MM.1S (cell line): ENCODE results near the gene SQOR.
A peak's percentile ranks its signal among the peaks of the same experiment; 100 is the strongest.

Source experiments
- DNase-seq: peaks from one replicate; pipeline ENCODE4 v3.0.0-alpha.2; 2015
- H2AFZ ChIP-seq: fragments of 300-600 bp; sonication (generic); 2 replicates; pipeline ENCODE4 v1.6.0; 2016; ENCODE audit warnings: antibody characterized with exemption, low read length
- H3F3A ChIP-seq: fragments of 300-600 bp; sonication (generic); 2 replicates; pipeline ENCODE4 v1.6.1; 2016; ENCODE audit warnings: mild to moderate bottlenecking, antibody characterized with exemption, low read length, moderate library complexity, mixed read lengths; ENCODE audit not compliant: insufficient read depth
- H3K27ac ChIP-seq: fragments of 300-600 bp; sonication (generic); 2 replicates; pipeline ENCODE4 v1.5.1; 2016; ENCODE audit warnings: mild to moderate bottlenecking, low read length
- H3K27me3 ChIP-seq: fragments of 300-600 bp; sonication (generic); replicated peaks from 2 replicates; pipeline ENCODE4 v1.6.0; 2016; ENCODE audit warnings: low read length; ENCODE audit not compliant: insufficient read depth
- H3K36me3 ChIP-seq: fragments of 300-600 bp; sonication (generic); replicated peaks from 2 replicates; pipeline ENCODE4 v1.6.1; 2016; ENCODE audit warnings: mild to moderate bottlenecking, low read length, mixed read lengths; ENCODE audit not compliant: insufficient read depth
- H3K4me1 ChIP-seq: fragments of 300-600 bp; sonication (generic); 2 replicates; pipeline ENCODE4 v1.6.1; 2016; ENCODE audit warnings: low read length, mixed read lengths
- H3K4me2 ChIP-seq: fragments of 300-600 bp; sonication (generic); 2 replicates; pipeline ENCODE4 v1.6.0; 2016; ENCODE audit warnings: low read depth, low read length
- H3K4me3 ChIP-seq: fragments of 300-600 bp; sonication (generic); 2 replicates; pipeline ENCODE4 v1.5.1; 2016; ENCODE audit warnings: low read length, mixed read lengths
- H3K79me2 ChIP-seq: fragments of 300-600 bp; sonication (generic); 2 replicates; pipeline ENCODE4 v1.6.1; 2016; ENCODE audit warnings: mixed run types, low read length, mixed read lengths
- H3K9ac ChIP-seq: fragments of 300-600 bp; sonication (generic); 2 replicates; pipeline ENCODE4 v1.6.1; 2016; ENCODE audit warnings: low read length, mixed read lengths
- H3K9me2 ChIP-seq: fragments of 300-600 bp; sonication (generic); replicated peaks from 2 replicates; pipeline ENCODE4 v1.6.1; 2016; ENCODE audit warnings: mild to moderate bottlenecking, low read length, mixed read lengths; ENCODE audit not compliant: insufficient read depth
- H3K9me3 ChIP-seq: fragments of 300-600 bp; sonication (generic); replicated peaks from 2 replicates; pipeline ENCODE4 v1.6.1; 2016; ENCODE audit warnings: mild to moderate bottlenecking, low read length, mixed read lengths; ENCODE audit not compliant: insufficient read depth
- H4K20me1 ChIP-seq: fragments of 300-600 bp; sonication (generic); 2 replicates; pipeline ENCODE4 v1.6.1; 2016; ENCODE audit warnings: mild to moderate bottlenecking, low read length, moderate library complexity, mixed read lengths; ENCODE audit not compliant: insufficient read depth
- EZH2 ChIP-seq: fragments of 300-600 bp; sonication (generic); optimal IDR thresholded peaks from 2 replicates; pipeline ENCODE3; 2017; ENCODE audit warnings: low read depth, mild to moderate bottlenecking, antibody characterized with exemption, low read length, mixed read lengths
- EZH2phosphoT487 ChIP-seq: fragments of 300-600 bp; sonication (generic); IDR thresholded peaks from 2 replicates; pipeline ENCODE4 v1.6.1; 2018; ENCODE audit warnings: antibody characterized with exemption, low read length
- TF ChIP-seq, protein P1 (sequence below): fragments of 300-600 bp; sonication (generic); IDR thresholded peaks from 2 replicates; pipeline ENCODE4 v1.5.1; 2016; ENCODE audit warnings: antibody characterized with exemption, low read length, mixed read lengths

The SQOR gene

DNA sequence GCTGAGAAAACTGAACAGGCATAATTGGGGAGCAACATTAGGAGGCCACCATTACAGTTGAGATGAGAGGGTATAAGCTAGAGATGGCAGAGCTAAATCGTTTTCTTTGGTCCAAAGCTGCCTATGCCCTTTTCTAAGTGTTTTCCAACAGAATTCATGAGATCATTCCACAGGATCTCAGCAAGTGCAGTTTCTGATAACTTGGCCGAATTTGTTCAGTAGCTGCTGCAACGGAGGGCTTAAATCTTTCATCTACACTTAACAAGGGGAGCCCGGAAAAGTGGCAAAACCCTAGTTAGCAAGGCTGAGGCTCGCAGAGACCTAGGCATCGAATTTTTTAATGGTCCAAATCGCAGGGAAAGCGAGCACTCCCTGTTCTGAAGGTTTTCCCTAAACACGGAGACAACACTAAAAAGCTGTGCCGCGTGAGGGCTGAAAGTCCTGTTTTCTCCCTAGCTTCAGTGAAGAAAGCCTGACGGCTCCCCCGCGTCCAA, 48.2 kb upstream of the SQOR start:
- peak overlapping the region; percentile 95 for H2AFZ ChIP-seq

DNA sequence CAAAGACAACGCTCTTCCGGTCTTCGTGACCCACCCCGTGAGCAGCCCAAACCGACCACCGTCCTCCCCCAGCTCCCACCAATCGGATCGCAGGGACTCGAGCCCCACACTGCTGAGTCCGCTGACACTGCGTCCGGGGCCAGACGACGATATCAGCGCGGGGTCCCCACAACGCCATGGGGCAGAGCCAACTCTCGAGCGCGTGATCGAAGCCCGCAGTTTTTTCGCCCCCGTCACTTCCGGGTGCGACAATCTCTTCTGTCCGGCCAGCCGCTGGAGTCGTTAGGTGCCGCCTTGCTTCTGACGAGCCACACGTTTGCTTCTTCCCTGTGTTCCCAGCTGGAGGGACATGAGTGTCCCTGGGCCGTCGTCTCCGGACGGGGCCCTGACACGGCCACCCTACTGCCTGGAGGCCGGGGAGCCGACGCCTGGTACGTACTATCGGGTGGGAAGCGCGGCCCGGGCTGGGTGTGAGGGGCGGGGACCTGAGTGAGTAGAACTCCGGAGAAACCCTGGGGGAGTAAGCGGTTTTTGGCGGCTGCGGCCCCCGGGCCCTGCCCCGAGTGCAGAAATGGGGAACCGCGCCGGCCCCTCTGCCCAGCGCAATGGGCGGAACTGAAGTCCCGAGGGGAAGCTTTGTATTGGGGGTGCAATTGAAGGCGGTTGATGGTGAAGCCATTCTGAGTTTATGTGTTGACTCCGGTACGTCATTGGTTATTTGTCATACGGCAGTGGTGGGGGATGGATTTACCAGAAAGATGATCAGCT, 47.5 kb upstream of the SQOR start, which contains the start of gene BLOC1S6:
BLOC1S6 (plus strand) TSS at position 285 of the 768 bp plus-strand sequence; CDS start at position 350, 65 bp downstream.
- Histone ChIP-seq H3K9ac (peak within 1 kb of the TSS; percentile 98), H2AFZ (peak within 1 kb of the TSS; percentile 95), H3F3A (no peaks in the 10 kb centered on the region), H3K9me2 (no peaks in the 10 kb centered on the region), H3K27ac (peak within 1 kb of the TSS; percentile 94), H3K4me1 (peaks cover 17% of the 10 kb centered on the region), H3K36me3 (no peaks in the 10 kb centered on the region), H3K9me3 (no peaks in the 10 kb centered on the region), H3K4me2 (peak within 1 kb of the TSS; percentile 92), H4K20me1 (no peaks in the 10 kb centered on the region), H3K79me2 (peaks cover 64% of the 10 kb centered on the region), H3K27me3 (no peaks in the 10 kb centered on the region), H3K4me3 (peak within 1 kb of the TSS; percentile 94)
- DNase-seq, result peak; percentile 92
- TF ChIP-seq EZH2, result no peak
- TF ChIP-seq, protein P1, sequence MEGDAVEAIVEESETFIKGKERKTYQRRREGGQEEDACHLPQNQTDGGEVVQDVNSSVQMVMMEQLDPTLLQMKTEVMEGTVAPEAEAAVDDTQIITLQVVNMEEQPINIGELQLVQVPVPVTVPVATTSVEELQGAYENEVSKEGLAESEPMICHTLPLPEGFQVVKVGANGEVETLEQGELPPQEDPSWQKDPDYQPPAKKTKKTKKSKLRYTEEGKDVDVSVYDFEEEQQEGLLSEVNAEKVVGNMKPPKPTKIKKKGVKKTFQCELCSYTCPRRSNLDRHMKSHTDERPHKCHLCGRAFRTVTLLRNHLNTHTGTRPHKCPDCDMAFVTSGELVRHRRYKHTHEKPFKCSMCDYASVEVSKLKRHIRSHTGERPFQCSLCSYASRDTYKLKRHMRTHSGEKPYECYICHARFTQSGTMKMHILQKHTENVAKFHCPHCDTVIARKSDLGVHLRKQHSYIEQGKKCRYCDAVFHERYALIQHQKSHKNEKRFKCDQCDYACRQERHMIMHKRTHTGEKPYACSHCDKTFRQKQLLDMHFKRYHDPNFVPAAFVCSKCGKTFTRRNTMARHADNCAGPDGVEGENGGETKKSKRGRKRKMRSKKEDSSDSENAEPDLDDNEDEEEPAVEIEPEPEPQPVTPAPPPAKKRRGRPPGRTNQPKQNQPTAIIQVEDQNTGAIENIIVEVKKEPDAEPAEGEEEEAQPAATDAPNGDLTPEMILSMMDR, result no peak
- TF ChIP-seq EZH2phosphoT487, result no peak

More for the DNA sequence above, 48.2 kb upstream of the SQOR start:
- H3F3A ChIP-seq, result no peaks in the 10 kb centered on the region
- no peak for TF ChIP-seq EZH2phosphoT487
- peak overlapping the region; percentile 98 for H3K9ac ChIP-seq
- H3K36me3 ChIP-seq, result no peaks in the 10 kb centered on the region
- no peaks in the 10 kb centered on the region for H4K20me1 ChIP-seq
- H3K4me3 ChIP-seq, result peak overlapping the region; percentile 94
- peaks cover 58% of the 10 kb centered on the region for H3K79me2 ChIP-seq
- H3K27ac ChIP-seq, result peak overlapping the region; percentile 94
- H3K9me3 ChIP-seq, result no peaks in the 10 kb centered on the region
- no peaks in the 10 kb centered on the region for H3K27me3 ChIP-seq
- H3K4me1 ChIP-seq, result peaks cover 17% of the 10 kb centered on the region
- peak; percentile 18 for DNase-seq
- H3K9me2 ChIP-seq, result no peaks in the 10 kb centered on the region
- H3K4me2 ChIP-seq, result peak overlapping the region; percentile 92

DNA sequence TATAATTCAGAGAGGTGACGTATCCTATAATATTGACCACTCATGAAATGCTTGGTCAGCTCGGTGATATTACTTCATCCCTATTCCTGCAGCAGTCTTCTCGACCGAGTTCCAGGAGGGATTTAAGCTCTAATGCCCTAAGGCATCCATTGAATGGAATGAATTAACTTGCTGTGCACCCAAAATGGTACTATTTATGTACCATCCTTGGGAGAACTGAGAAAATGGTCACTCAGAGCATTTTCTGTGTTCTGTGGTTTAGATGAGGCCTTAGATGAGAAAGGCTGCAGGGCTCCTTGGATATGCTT, 47.0 kb upstream of the SQOR start:
- peaks cover 70% of the 10 kb centered on the region for H3K79me2 ChIP-seq
- no peak for TF ChIP-seq EZH2
- TF ChIP-seq, protein P1, result no peak
- TF ChIP-seq EZH2phosphoT487, result no peak
- no peaks in the 10 kb centered on the region for H3K27me3 ChIP-seq
- H3K36me3 ChIP-seq, result no peaks in the 10 kb centered on the region; the same call in 1 of the 2 replicates
- no peaks in the 10 kb centered on the region for H4K20me1 ChIP-seq
- H2AFZ ChIP-seq, result peak overlapping the region; percentile 95; the same call in 1 of the 2 replicates
- DNase-seq, result peak; percentile 7
- no peaks in the 10 kb centered on the region for H3K9me2 ChIP-seq
- no peaks in the 10 kb centered on the region for H3K9me3 ChIP-seq
- H3K4me2 ChIP-seq, result peak overlapping the region; percentile 92
- H3K4me1 ChIP-seq, result peaks cover 17% of the 10 kb centered on the region
- peak overlapping the region; percentile 94 for H3K4me3 ChIP-seq
- H3K27ac ChIP-seq, result peak overlapping the region; percentile 94; the same call in 1 of the 2 replicates
- H3F3A ChIP-seq, result no peaks in the 10 kb centered on the region
- H3K9ac ChIP-seq, result peak overlapping the region; percentile 98
